Neural progenitor cell (in vitro differentiated cells): ENCODE data around the gene VAV2. TPM values are rescaled to one million over a fixed set of nuclear protein-coding genes. Genes with fewer than 3 reads are reported as not detected.
A peak's percentile ranks its signal among the peaks of the same experiment; 100 is the strongest.

Experiments
- DNase-seq: peaks from one replicate; pipeline ENCODE4 v3.0.0-alpha.2; 2016; ENCODE audit warnings: low spot score
- H2AFZ ChIP-seq: fragments of 200-600 bp; sonication (generic); replicated peaks from 2 replicates; pipeline ENCODE4 v1.6.1; 2016; ENCODE audit warnings: antibody characterized with exemption
- H3F3A ChIP-seq: fragments of 200-600 bp; sonication (generic); 2 replicates; pipeline ENCODE4 v1.6.1; 2016; ENCODE audit warnings: antibody characterized with exemption, low read depth
- H3K27ac ChIP-seq: fragments of 200-600 bp; sonication (generic); 2 replicates; pipeline ENCODE4 v1.5.1; 2016; ENCODE audit warnings: mild to moderate bottlenecking
- H3K27me3 ChIP-seq: fragments of 200-600 bp; sonication (generic); 2 replicates; pipeline ENCODE4 v1.6.1; 2016; ENCODE audit warnings: mild to moderate bottlenecking, moderate library complexity
- H3K36me3 ChIP-seq: fragments of 200-600 bp; sonication (generic); 2 replicates; pipeline ENCODE4 v1.5.1; 2016
- H3K4me1 ChIP-seq: fragments of 200-600 bp; sonication (generic); 2 replicates; pipeline ENCODE4 v1.6.1; 2016; ENCODE audit warnings: mixed run types
- H3K4me2 ChIP-seq: fragments of 200-600 bp; sonication (generic); 2 replicates; pipeline ENCODE4 v1.6.1; 2016
- H3K4me3 ChIP-seq: fragments of 200-600 bp; sonication (generic); 2 replicates; pipeline ENCODE4 v1.5.1; 2016
- H3K79me2 ChIP-seq: fragments of 200-600 bp; sonication (generic); 2 replicates; pipeline ENCODE4 v1.6.1; 2016; ENCODE audit warnings: low read depth
- H3K9ac ChIP-seq: fragments of 200-600 bp; sonication (generic); 2 replicates; pipeline ENCODE4 v1.6.1; 2016
- H3K9me3 ChIP-seq: fragments of 200-600 bp; sonication (generic); 2 replicates; pipeline ENCODE4 v1.5.1; 2016; ENCODE audit warnings: low read depth
- H4K20me1 ChIP-seq: fragments of 200-600 bp; sonication (generic); 2 replicates; pipeline ENCODE4 v1.6.1; 2016; ENCODE audit warnings: low read depth
- H3K27ac Mint-ChIP-seq: 3 replicates; pipeline ENCODE4 v1.8.0; 2021; ENCODE audit warnings: mixed read lengths
- H3K27me3 Mint-ChIP-seq: 2 replicates; pipeline ENCODE4 v1.8.0; 2022; ENCODE audit warnings: low read depth, mild to moderate bottlenecking, inconsistent platforms, moderate library complexity, mixed read lengths; ENCODE audit not compliant: insufficient read depth
- H3K36me3 Mint-ChIP-seq: 3 replicates; pipeline ENCODE4 v1.8.0; 2021; ENCODE audit warnings: mixed read lengths
- H3K4me1 Mint-ChIP-seq: 3 replicates; pipeline ENCODE4 v1.8.0; 2021; ENCODE audit warnings: mixed read lengths
- H3K4me3 Mint-ChIP-seq: 3 replicates; pipeline ENCODE4 v1.8.0; 2021; ENCODE audit warnings: mild to moderate bottlenecking, moderate library complexity, mixed read lengths
- H3K9me3 Mint-ChIP-seq: 3 replicates; pipeline ENCODE4 v1.8.0; 2020; ENCODE audit warnings: mixed read lengths
- CTCF ChIP-seq: fragments of 200-600 bp; sonication (generic); IDR thresholded peaks from 2 replicates; pipeline ENCODE4 v1.5.1; 2017; ENCODE audit warnings: antibody characterized with exemption, mild to moderate bottlenecking
- EZH2 ChIP-seq: fragments of 200-600 bp; sonication (generic); IDR thresholded peaks from 2 replicates; pipeline ENCODE4 v1.6.1; 2017; ENCODE audit warnings: antibody characterized with exemption, mild to moderate bottlenecking, moderate library complexity
- EZH2phosphoT487 ChIP-seq: fragments of 200-600 bp; sonication (generic); IDR thresholded peaks from 2 replicates; pipeline ENCODE4 v1.6.1; 2017; ENCODE audit warnings: antibody characterized with exemption
- total RNA-seq: library from RNA; depleted of rRNA; stranded (reverse); fragments of >200 nt; gene quantifications from 2 replicates; pipeline ENCODE4 v1.2.3, GENCODE V29; 2015; ENCODE audit warnings: low replicate concordance

The VAV2 gene
- total RNA-seq, 1 donor from 2014 or later, result 12.9 TPM

- H3K27ac ChIP-seq, result no peak overlapping the region
Observed at GRCh38 chr9:133880136-133880535, 112.0 kb downstream of the VAV2 start.

GRCh38 chr9:133879615-133880014, 112.5 kb downstream of the VAV2 start:
- no peaks in the 10 kb centered on the region for H3K9me3 Mint-ChIP-seq
- no peaks in the 10 kb centered on the region for H3K27me3 Mint-ChIP-seq
- Histone ChIP-seq H3K9ac (no peak overlapping the region), H3K4me2 (no peak overlapping the region), H3K27me3 (no peaks in the 10 kb centered on the region), H3K4me3 (no peak overlapping the region), H2AFZ (no peak overlapping the region), H3K79me2 (peaks cover 81% of the 10 kb centered on the region), H4K20me1 (peaks cover 88% of the 10 kb centered on the region), H3K4me1 (peaks cover 32% of the 10 kb centered on the region), H3K9me3 (no peaks in the 10 kb centered on the region), H3K36me3 (no peaks in the 10 kb centered on the region), H3F3A (no peaks in the 10 kb centered on the region), H3K27ac (no peak overlapping the region)
- H3K4me1 Mint-ChIP-seq, result peaks cover 72% of the 10 kb centered on the region
- no peak overlapping the region for H3K27ac Mint-ChIP-seq
- H3K36me3 Mint-ChIP-seq, result peaks cover 2% of the 10 kb centered on the region
- H3K4me3 Mint-ChIP-seq, result no peak overlapping the region
- TF ChIP-seq CTCF, result no peak
- DNase-seq, result no peak

More at GRCh38 chr9:133880136-133880535, 112.0 kb downstream of the VAV2 start:
- no peaks in the 10 kb centered on the region for H3F3A ChIP-seq
- H3K79me2 ChIP-seq, result peaks cover 81% of the 10 kb centered on the region
- DNase-seq, result no peak
- H3K4me3 Mint-ChIP-seq, result no peak overlapping the region
- H3K27me3 Mint-ChIP-seq, result no peaks in the 10 kb centered on the region
- H3K9ac ChIP-seq, result no peak overlapping the region
- H3K27ac Mint-ChIP-seq, result peak overlapping the region; percentile 72
- peaks cover 88% of the 10 kb centered on the region for H4K20me1 ChIP-seq
- H3K9me3 ChIP-seq, result no peaks in the 10 kb centered on the region
- no peak overlapping the region for H3K4me2 ChIP-seq
- no peak overlapping the region for H2AFZ ChIP-seq
- H3K27me3 ChIP-seq, result no peaks in the 10 kb centered on the region
- no peaks in the 10 kb centered on the region for H3K36me3 ChIP-seq
- TF ChIP-seq EZH2phosphoT487 (no peak), CTCF (no peak), EZH2 (no peak)
- H3K9me3 Mint-ChIP-seq, result no peaks in the 10 kb centered on the region
- H3K36me3 Mint-ChIP-seq, result peaks cover 2% of the 10 kb centered on the region
- H3K4me1 ChIP-seq, result peaks cover 32% of the 10 kb centered on the region
- H3K4me1 Mint-ChIP-seq, result peaks cover 74% of the 10 kb centered on the region
- no peak overlapping the region for H3K4me3 ChIP-seq

- Histone ChIP-seq H3K36me3 (no peaks in the 10 kb centered on the region), H3K79me2 (peaks cover 70% of the 10 kb centered on the region), H3K4me2 (no peak overlapping the region), H2AFZ (no peak overlapping the region), H3K27me3 (no peaks in the 10 kb centered on the region), H3K4me1 (peaks cover 32% of the 10 kb centered on the region), H3F3A (no peaks in the 10 kb centered on the region), H3K4me3 (no peak overlapping the region), H4K20me1 (peaks cover 87% of the 10 kb centered on the region), H3K9ac (no peak overlapping the region), H3K9me3 (no peaks in the 10 kb centered on the region), H3K27ac (no peak overlapping the region)
- Mint-ChIP-seq H3K4me3 (no peak overlapping the region), H3K27me3 (peaks cover 2% of the 10 kb centered on the region), H3K27ac (peak overlapping the region; percentile 72), H3K9me3 (no peaks in the 10 kb centered on the region), H3K36me3 (peaks cover 2% of the 10 kb centered on the region), H3K4me1 (peaks cover 78% of the 10 kb centered on the region)
- TF ChIP-seq EZH2phosphoT487 (no peak), CTCF (no peak), EZH2 (no peak)
- no peak for DNase-seq
Observed at GRCh38 chr9:133878402-133878801, 113.7 kb downstream of the VAV2 start.
